Thymus (tissue), 11 donors: Measurements from ENCODE around the gene PDGFB. TPM values are rescaled to one million over a fixed set of nuclear protein-coding genes. Genes with fewer than 3 reads are reported as not detected.

ENCODE experiments used
- DNase-seq, 9 donors: peaks; one replicate each; pipeline ENCODE4 v3.0.0-alpha.2; 2013; ENCODE audit warnings: low spot score in 9 of 9, low read depth in 6 of 9, missing footprints in 1 of 9
- H3K27ac ChIP-seq, 2 donors: one replicate each; pipeline ENCODE4 v1.5.1; 2013; ENCODE audit warnings: control low read depth in 1 of 2, low read depth in 1 of 2, low read length in 1 of 2, mild to moderate bottlenecking in 1 of 2, moderate library complexity in 1 of 2
- H3K27me3 ChIP-seq, 2 donors: one replicate each; pipeline ENCODE4 v1.5.1; 2013; ENCODE audit warnings: low read length in 1 of 2; ENCODE audit not compliant: control insufficient read depth in 2 of 2, insufficient read depth in 1 of 2
- H3K36me3 ChIP-seq, 2 donors: one replicate each; pipeline ENCODE4 v1.5.1; 2013; ENCODE audit warnings: low read length in 1 of 2, mild to moderate bottlenecking in 1 of 2, moderate library complexity in 1 of 2; ENCODE audit not compliant: control insufficient read depth in 2 of 2, insufficient read depth in 2 of 2
- H3K4me1 ChIP-seq, 2 donors: one replicate each; pipeline ENCODE4 v1.5.1; 2013; ENCODE audit warnings: low read length in 2 of 2; ENCODE audit not compliant: control insufficient read depth in 2 of 2, insufficient read depth in 2 of 2
- H3K4me3 ChIP-seq, 2 donors: one replicate each; pipeline ENCODE4 v1.5.1; 2013; ENCODE audit warnings: low read length in 2 of 2, control low read depth in 1 of 2, mild to moderate bottlenecking in 1 of 2
- H3K9me3 ChIP-seq, 2 donors: one replicate each; pipeline ENCODE4 v1.5.1; 2013; ENCODE audit warnings: low read length in 1 of 2, mild to moderate bottlenecking in 1 of 2; ENCODE audit not compliant: control insufficient read depth in 2 of 2, insufficient read depth in 1 of 2
- WGBS: extraction: QIAGEN DNeasy Blood & Tissue Kit; methylation state at CpG from one replicate; pipeline ENCODE4 v1.1.7; 2013; 5-methylcytosine and 5-hydroxymethylcytosine counted together
- polyA plus RNA-seq: library from polyadenylated mRNA; stranded (reverse); fragments of 200-250 nt; gene quantifications from one replicate; pipeline ENCODE4 v1.2.3, GENCODE V29; 2013
- total RNA-seq: library from RNA; stranded (reverse); fragments of 120-200 nt; gene quantifications from one replicate; pipeline ENCODE4 v1.2.4, GENCODE V29; 2013
- donor health status: healthy.

Gene PDGFB
- total and polyA plus RNA-seq, 2 donors, result 1.6 to 4.3 TPM

- Histone ChIP-seq H3K4me3 (no peak overlapping the region), H3K27me3 (peaks cover 65 to 99% of the 10 kb centered on the region in 2 donors), H3K27ac (no peak overlapping the region), H3K9me3 (peaks cover 0 to 18% of the 10 kb centered on the region in 2 donors), H3K36me3 (no peaks in the 10 kb centered on the region), H3K4me1 (peaks cover 7 to 47% of the 10 kb centered on the region in 2 donors)
- 69% methylated on average over 25 of the region's 25 CpGs for WGBS
- DNase-seq, result no peak
These were observed 11.7 kb downstream of the PDGFB start for GRCh38 chr22:39232806-39233709.

GRCh38 chr22:39232246-39232645 is 12.5 kb downstream of the PDGFB start:
- no peak for DNase-seq
- H3K4me3 ChIP-seq, result no peak overlapping the region
- H3K27me3 ChIP-seq, result peaks cover 60 to 98% of the 10 kb centered on the region in 2 donors
- H3K36me3 ChIP-seq, result no peaks in the 10 kb centered on the region
- WGBS, result 88% methylated on average over 9 of the region's 9 CpGs
- H3K27ac ChIP-seq, result no peak overlapping the region
- peaks cover 7 to 41% of the 10 kb centered on the region in 2 donors for H3K4me1 ChIP-seq
- peaks cover 0 to 18% of the 10 kb centered on the region in 2 donors for H3K9me3 ChIP-seq

- peaks cover 0 to 16% of the 10 kb centered on the region in 2 donors for H3K9me3 ChIP-seq
- peaks cover 2 to 32% of the 10 kb centered on the region in 2 donors for H3K4me1 ChIP-seq
- H3K27me3 ChIP-seq, result peaks cover 54 to 93% of the 10 kb centered on the region in 2 donors
- no peaks in the 10 kb centered on the region for H3K36me3 ChIP-seq
- H3K27ac ChIP-seq, result no peak overlapping the region
- no peak overlapping the region for H3K4me3 ChIP-seq
- no peak for DNase-seq
- WGBS, result 92% methylated on average over 37 of the region's 37 CpGs
These were observed 13.4 kb downstream of the PDGFB start for GRCh38 chr22:39231197-39231950.

GRCh38 chr22:39230261-39231196 is 14.3 kb downstream of the PDGFB start:
- Histone ChIP-seq H3K9me3 (peaks cover 0 to 10% of the 10 kb centered on the region in 2 donors), H3K27me3 (peaks cover 47 to 88% of the 10 kb centered on the region in 2 donors), H3K4me3 (no peak overlapping the region), H3K27ac (no peak overlapping the region), H3K4me1 (peaks cover 2 to 24% of the 10 kb centered on the region in 2 donors), H3K36me3 (no peaks in the 10 kb centered on the region)
- WGBS, result 16% methylated on average over 30 of the region's 30 CpGs
- DNase-seq, result no peak

GRCh38 chr22:39229688-39230260 is 15.0 kb downstream of the PDGFB start:
- H3K4me3 ChIP-seq, result no peak overlapping the region
- peaks cover 0 to 5% of the 10 kb centered on the region in 2 donors for H3K9me3 ChIP-seq
- H3K36me3 ChIP-seq, result no peaks in the 10 kb centered on the region
- H3K27ac ChIP-seq, result no peak overlapping the region
- DNase-seq, result no peak
- peaks cover 40 to 88% of the 10 kb centered on the region in 2 donors for H3K27me3 ChIP-seq
- peaks cover 2 to 16% of the 10 kb centered on the region in 2 donors for H3K4me1 ChIP-seq
- 28% methylated on average over 14 of the region's 14 CpGs for WGBS

GRCh38 chr22:39229075-39229474 is 15.7 kb downstream of the PDGFB start:
- no peak for DNase-seq
- Histone ChIP-seq H3K27ac (no peak overlapping the region), H3K36me3 (no peaks in the 10 kb centered on the region), H3K27me3 (peaks cover 33 to 84% of the 10 kb centered on the region in 2 donors), H3K9me3 (peaks cover 0 to 5% of the 10 kb centered on the region in 2 donors), H3K4me1 (peaks cover 2 to 15% of the 10 kb centered on the region in 2 donors), H3K4me3 (no peak overlapping the region)
- 95% methylated on average over 8 of the region's 8 CpGs for WGBS

GRCh38 chr22:39227542-39228272 is 17.1 kb downstream of the PDGFB start:
- 86% methylated on average over 12 of the region's 12 CpGs for WGBS
- Histone ChIP-seq H3K4me1 (peaks cover 2 to 15% of the 10 kb centered on the region in 2 donors), H3K36me3 (no peaks in the 10 kb centered on the region), H3K4me3 (no peak overlapping the region), H3K9me3 (peaks cover 0 to 5% of the 10 kb centered on the region in 2 donors), H3K27me3 (peaks cover 21 to 84% of the 10 kb centered on the region in 2 donors), H3K27ac (no peak overlapping the region)
- DNase-seq, result no peak

- Histone ChIP-seq H3K36me3 (no peaks in the 10 kb centered on the region), H3K9me3 (peaks cover 0 to 13% of the 10 kb centered on the region in 2 donors), H3K27me3 (peaks cover 18 to 82% of the 10 kb centered on the region in 2 donors), H3K27ac (no peak overlapping the region), H3K4me1 (peaks cover 2 to 15% of the 10 kb centered on the region in 2 donors), H3K4me3 (no peak overlapping the region)
- 95% methylated on average over 6 of the region's 6 CpGs for WGBS
- DNase-seq, result no peak
These were observed 18.4 kb downstream of the PDGFB start for GRCh38 chr22:39226353-39226752.
